Psoas muscle (tissue), 8 donors: Measurements from ENCODE around the gene FBXL20. TPM values are rescaled to one million over a fixed set of nuclear protein-coding genes. Genes with fewer than 3 reads are reported as not detected.
A peak's percentile ranks its signal among the peaks of the same experiment; 100 is the strongest.

Experiments
- ATAC-seq, 4 donors: fragments of 200-7000 bp; cut with Tn5 transposase; one replicate each; pipeline ENCODE4 v1.9.1; 2020; ENCODE audit warnings: moderate library complexity in 3 of 4, mild to moderate bottlenecking in 2 of 4
- DNase-seq, 2 donors: peaks; one replicate each; pipeline ENCODE4 v3.0.0-alpha.2; 2020
- H3K27ac ChIP-seq: fragments of 200-600 bp; one replicate; pipeline ENCODE4 v1.8.0; 2022
- H3K27me3 ChIP-seq, 3 donors: fragments of 200-600 bp in 1 of 3; one replicate each; pipeline versions ENCODE4 v1.6.1 to v1.8.0; 2013 to 2022; ENCODE audit warnings: low read length in 2 of 3, mild to moderate bottlenecking in 2 of 3, moderate library complexity in 1 of 3; ENCODE audit not compliant: insufficient read depth in 3 of 3
- H3K36me3 ChIP-seq, 2 donors: fragments of 200-600 bp in 1 of 2; one replicate each; pipeline versions ENCODE4 v1.6.1 to v1.8.0; 2013 to 2022; ENCODE audit warnings: low read depth in 1 of 2, mild to moderate bottlenecking in 1 of 2, moderate library complexity in 1 of 2; ENCODE audit not compliant: insufficient read depth in 1 of 2
- H3K4me1 ChIP-seq: fragments of 200-600 bp; one replicate; pipeline ENCODE4 v1.8.0; 2022
- H3K4me3 ChIP-seq: fragments of 200-600 bp; one replicate; pipeline ENCODE4 v1.8.0; 2022; ENCODE audit warnings: mild to moderate bottlenecking
- H3K9me3 ChIP-seq: fragments of 200-600 bp; one replicate; pipeline ENCODE4 v1.8.0; 2022
- CTCF ChIP-seq: fragments of 200-600 bp; IDR thresholded peaks from one replicate; pipeline ENCODE4 v1.8.0; 2022; ENCODE audit warnings: antibody characterized with exemption
- WGBS, 3 donors: extraction: QIAGEN DNeasy Blood & Tissue Kit; methylation state at CpG; one replicate each; pipeline versions ENCODE4 v1.1.6 to v1.1.7; 2013; 5-methylcytosine and 5-hydroxymethylcytosine counted together
- intact Hi-C, 2 donors: fragments of 100-400 bp; cut with DNase I; formaldehyde crosslinking; loops; one replicate each; pipeline versions ENCODE4 v1.11.0 to v1.14.2; 2022
- polyA plus RNA-seq, 3 donors: library from polyadenylated mRNA; stranded (reverse); fragments of 200-250 nt; gene quantifications; one replicate each; pipeline ENCODE4 v1.2.3, GENCODE V29; 2013
- total RNA-seq, 4 donors: library from RNA; stranded (reverse); fragmentation: NEBNext Ultra II Directional in 2 of 4; extraction: Animal tissue kit (Norgen Biotek cat#: 25700) in 2 of 4; gene quantifications; one replicate each; pipeline versions ENCODE4 v1.2.1 to v1.2.4, GENCODE V29; 2021 to 2023
- donor health status: healthy with polysubstance abuse.
- donor health status: DM: no; HTN: no; CAD: no; lungs with moderate emphysema.
- donor health status: Bipolar disorder and iron deficiency.
- donor health status: healthy.
- donor health status: DM: yes; HTN: yes; CAD: no.
- donor health status: DM: no; HTN: no; CAD: no.
- donor health status: DM: no; HTN: no; CAD: no.
- donor health status: DM: yes; HTN: yes; CAD: no.

Gene FBXL20
- total and polyA plus RNA-seq, 7 donors = 0.89 to 8.7 (median 8.0) TPM

DNA sequence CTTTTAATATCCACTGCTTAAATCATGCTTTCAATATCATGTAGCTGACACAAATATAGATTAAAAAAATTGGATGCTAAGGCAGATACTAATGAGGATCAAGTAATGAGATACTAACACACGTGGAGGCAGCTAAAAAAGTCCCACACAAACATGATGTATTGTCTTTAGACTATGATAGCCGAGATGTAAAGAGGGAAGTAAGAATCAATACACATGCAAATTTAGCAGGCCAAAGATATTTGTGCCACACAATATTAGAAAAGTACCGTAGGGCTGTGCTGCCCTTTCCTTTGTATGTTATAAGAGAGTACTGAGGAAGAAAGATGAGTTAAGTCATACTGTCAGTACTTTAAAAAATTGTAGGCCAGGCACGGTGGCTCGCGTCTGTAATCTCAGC, 124.3 kb downstream of the FBXL20 start:
- H3K9me3 ChIP-seq = no peaks in the 10 kb centered on the region
- no peak overlapping the region for H3K4me3 ChIP-seq
- DNase-seq (no peak), ATAC-seq (no peak)
- H3K27me3 ChIP-seq = no peaks in the 10 kb centered on the region
- TF ChIP-seq CTCF = no peak
- peaks cover 17% of the 10 kb centered on the region for H3K4me1 ChIP-seq
- WGBS, 3 donors = 69 to 78% (median 76%) methylated on average over 6 of the region's 6 CpGs
- peaks cover 3 to 72% of the 10 kb centered on the region in 2 donors for H3K36me3 ChIP-seq
- peak overlapping the region; percentile 56 for H3K27ac ChIP-seq
- intact Hi-C loops = loop anchor here in 1 of 2 donors (10.0 kb wide), 1 partner anchor 128 kb away; the partner anchor contains the start of gene FBXL20

DNA sequence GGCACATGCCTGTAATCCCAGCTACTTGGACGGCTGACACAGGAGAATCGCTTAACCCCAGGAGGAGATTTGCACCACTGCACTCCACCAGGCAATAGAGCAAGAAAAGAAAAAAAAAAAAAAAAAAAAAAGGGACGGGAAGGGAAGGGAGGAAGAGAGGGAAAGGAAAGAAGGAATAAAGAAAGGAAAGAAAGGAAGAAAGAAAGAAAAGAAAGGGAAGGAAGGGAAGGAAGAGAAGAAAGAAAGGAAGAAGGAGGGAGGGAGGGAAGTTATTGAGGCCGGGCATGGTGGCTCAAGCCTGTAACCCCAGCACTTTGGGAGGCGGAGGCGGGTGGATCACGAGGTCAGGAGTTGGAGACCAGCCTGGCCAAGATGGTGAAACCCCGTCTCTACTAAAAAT, 125.3 kb downstream of the FBXL20 start:
- ATAC-seq (no peak), DNase-seq (no peak)
- Histone ChIP-seq H3K27me3 (no peaks in the 10 kb centered on the region), H3K4me1 (peaks cover 7% of the 10 kb centered on the region), H3K4me3 (no peak overlapping the region), H3K9me3 (no peaks in the 10 kb centered on the region), H3K27ac (peak overlapping the region; percentile 56), H3K36me3 (peaks cover 3 to 80% of the 10 kb centered on the region in 2 donors)
- intact Hi-C loops = loop anchor here in 1 of 2 donors (10.0 kb wide), 1 partner anchor 129 kb away; the partner anchor contains the start of gene FBXL20
- 88 to 91% (median 90%) methylated on average over 6 to 8 of the region's 8 CpGs for WGBS, 3 donors
- TF ChIP-seq CTCF = no peak

DNA sequence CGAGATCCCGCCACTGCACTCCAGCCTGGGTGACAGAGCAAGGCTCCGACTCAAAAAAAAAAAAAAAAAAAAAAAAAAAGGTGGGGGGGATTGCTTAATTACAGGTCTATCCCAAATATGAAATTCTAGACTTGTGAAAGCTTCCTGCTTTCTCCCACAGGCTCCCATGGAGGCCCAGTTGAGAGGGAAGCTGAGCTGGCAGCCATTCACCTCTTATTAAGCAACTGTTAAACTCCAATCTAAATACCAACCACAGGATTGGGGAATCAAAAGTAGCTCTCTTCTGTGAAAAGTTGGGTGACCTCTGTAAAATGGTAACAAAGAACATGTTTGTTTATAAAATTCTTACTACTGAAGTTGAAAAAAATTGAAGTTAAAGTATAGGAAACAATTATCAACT, 129.9 kb downstream of the FBXL20 start:
- DNase-seq = no peak
- WGBS, 3 donors = 77 to 100% (median 90%) methylated on average over 1 to 3 of the region's 3 CpGs
- H3K36me3 ChIP-seq = peaks cover 3 to 90% of the 10 kb centered on the region in 2 donors
- no peaks in the 10 kb centered on the region for H3K27me3 ChIP-seq
- intact Hi-C loops = loop anchor here (5.0 to 10.0 kb wide), 2 partner anchors 126 to 133 kb away; partner anchors contain the start of gene FBXL20 (in 1 of the 2)
- H3K9me3 ChIP-seq = no peaks in the 10 kb centered on the region
- no peak overlapping the region for H3K27ac ChIP-seq
- H3K4me1 ChIP-seq = no peaks in the 10 kb centered on the region
- ATAC-seq = peak in 1 of 4 donors; percentile 38
- H3K4me3 ChIP-seq = no peak overlapping the region
- TF ChIP-seq CTCF = no peak

GRCh38 chr17:39270923-39271322, 130.5 kb downstream of the FBXL20 start:
- ATAC-seq = peak in 2 of 4 donors; percentile 37 to 73

More at GRCh38 chr17:39270923-39271322, 130.5 kb downstream of the FBXL20 start:
- H3K27ac ChIP-seq = no peak overlapping the region
- no peaks in the 10 kb centered on the region for H3K27me3 ChIP-seq
- no peaks in the 10 kb centered on the region for H3K4me1 ChIP-seq
- no peak overlapping the region for H3K4me3 ChIP-seq
- 30 to 49% (median 30%) methylated on average over 3 of the region's 3 CpGs for WGBS, 3 donors
- no peak for DNase-seq
- intact Hi-C loops = loop anchor here (5.0 to 10.0 kb wide), 2 partner anchors 126 to 134 kb away; partner anchors contain the start of gene FBXL20 (in 1 of the 2)
- peak; percentile 38 for TF ChIP-seq CTCF
- H3K36me3 ChIP-seq = peaks cover 3 to 94% of the 10 kb centered on the region in 2 donors
- H3K9me3 ChIP-seq = no peaks in the 10 kb centered on the region
